Calu3 (cell line): ENCODE data around the gene PRDM2. TPM values are rescaled to one million over a fixed set of nuclear protein-coding genes. Genes with fewer than 3 reads are reported as not detected.

Experiments used
- BruUV-seq: library from RNA; stranded (reverse); fragments of 400-500 nt; replicated peaks from 2 replicates; lab custom pipeline; 2021; lab: Mats Ljungman, UMichigan
- CTCF ChIA-PET: fragments of 300-600 bp; sonication (Branson Sonifier 250); formaldehyde crosslinking; loops from one replicate; lab custom pipeline; 2022; ENCODE audit warnings: antibody characterized with exemption; lab: Charles Lee
- DNase-seq: peaks from one replicate; pipeline ENCODE4 v3.0.0; 2022
- H3K27ac Mint-ChIP-seq: one replicate; pipeline ENCODE4 v1.8.0; 2022; ENCODE audit warnings: mixed read lengths; ENCODE audit not compliant: unreplicated experiment
- H3K27me3 Mint-ChIP-seq: one replicate; pipeline ENCODE4 v1.8.0; 2022; ENCODE audit warnings: mixed read lengths; ENCODE audit not compliant: unreplicated experiment
- H3K36me3 Mint-ChIP-seq: one replicate; pipeline ENCODE4 v1.8.0; 2022; ENCODE audit warnings: mild to moderate bottlenecking, moderate library complexity, mixed read lengths; ENCODE audit not compliant: insufficient read depth, unreplicated experiment
- H3K4me1 Mint-ChIP-seq: one replicate; pipeline ENCODE4 v1.8.0; 2022; ENCODE audit warnings: mild to moderate bottlenecking, low read depth, mixed read lengths; ENCODE audit not compliant: unreplicated experiment
- H3K4me3 Mint-ChIP-seq: one replicate; pipeline ENCODE4 v1.8.0; 2022; ENCODE audit warnings: mild to moderate bottlenecking, low read depth, moderate library complexity, mixed read lengths; ENCODE audit not compliant: unreplicated experiment
- H3K9me3 Mint-ChIP-seq: one replicate; pipeline ENCODE4 v1.8.0; 2022; ENCODE audit warnings: low read depth, mixed read lengths; ENCODE audit not compliant: unreplicated experiment
- intact Hi-C: fragments of 100-400 bp; cut with micrococcal nuclease; formaldehyde crosslinking; loops from one replicate; pipeline ENCODE4 v1.10.0; 2022; ENCODE audit not compliant: unreplicated experiment
- total RNA-seq: library from RNA; stranded (reverse); gene quantifications from 2 replicates; pipeline ENCODE4 v1.2.3, GENCODE V29; 2022
- TF ChIP-seq, protein P1 (sequence below): fragments of 200-600 bp; IDR thresholded peaks from one replicate; pipeline ENCODE4 v1.8.0; 2022; ENCODE audit warnings: antibody characterized with exemption; ENCODE audit not compliant: unreplicated experiment

The PRDM2 gene
- total RNA-seq, 1 experiment from 2014 or later, result 29.9 TPM

GRCh38 chr1:13780780-13781179, 80.8 kb downstream of the PRDM2 start:
- TF ChIP-seq, protein P1, sequence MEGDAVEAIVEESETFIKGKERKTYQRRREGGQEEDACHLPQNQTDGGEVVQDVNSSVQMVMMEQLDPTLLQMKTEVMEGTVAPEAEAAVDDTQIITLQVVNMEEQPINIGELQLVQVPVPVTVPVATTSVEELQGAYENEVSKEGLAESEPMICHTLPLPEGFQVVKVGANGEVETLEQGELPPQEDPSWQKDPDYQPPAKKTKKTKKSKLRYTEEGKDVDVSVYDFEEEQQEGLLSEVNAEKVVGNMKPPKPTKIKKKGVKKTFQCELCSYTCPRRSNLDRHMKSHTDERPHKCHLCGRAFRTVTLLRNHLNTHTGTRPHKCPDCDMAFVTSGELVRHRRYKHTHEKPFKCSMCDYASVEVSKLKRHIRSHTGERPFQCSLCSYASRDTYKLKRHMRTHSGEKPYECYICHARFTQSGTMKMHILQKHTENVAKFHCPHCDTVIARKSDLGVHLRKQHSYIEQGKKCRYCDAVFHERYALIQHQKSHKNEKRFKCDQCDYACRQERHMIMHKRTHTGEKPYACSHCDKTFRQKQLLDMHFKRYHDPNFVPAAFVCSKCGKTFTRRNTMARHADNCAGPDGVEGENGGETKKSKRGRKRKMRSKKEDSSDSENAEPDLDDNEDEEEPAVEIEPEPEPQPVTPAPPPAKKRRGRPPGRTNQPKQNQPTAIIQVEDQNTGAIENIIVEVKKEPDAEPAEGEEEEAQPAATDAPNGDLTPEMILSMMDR, result no peak
- CTCF ChIA-PET, result no interaction called here
- no TSS peak for BruUV-seq
- peaks cover 7% of the 10 kb centered on the region for H3K36me3 Mint-ChIP-seq
- intact Hi-C loops, result no loop called here
- peak overlapping the region; percentile 40 for H3K27ac Mint-ChIP-seq
- no peaks in the 10 kb centered on the region for H3K9me3 Mint-ChIP-seq
- H3K4me3 Mint-ChIP-seq, result no peak overlapping the region
- DNase-seq, result no peak
- no peaks in the 10 kb centered on the region for H3K27me3 Mint-ChIP-seq
- H3K4me1 Mint-ChIP-seq, result no peaks in the 10 kb centered on the region

DNA sequence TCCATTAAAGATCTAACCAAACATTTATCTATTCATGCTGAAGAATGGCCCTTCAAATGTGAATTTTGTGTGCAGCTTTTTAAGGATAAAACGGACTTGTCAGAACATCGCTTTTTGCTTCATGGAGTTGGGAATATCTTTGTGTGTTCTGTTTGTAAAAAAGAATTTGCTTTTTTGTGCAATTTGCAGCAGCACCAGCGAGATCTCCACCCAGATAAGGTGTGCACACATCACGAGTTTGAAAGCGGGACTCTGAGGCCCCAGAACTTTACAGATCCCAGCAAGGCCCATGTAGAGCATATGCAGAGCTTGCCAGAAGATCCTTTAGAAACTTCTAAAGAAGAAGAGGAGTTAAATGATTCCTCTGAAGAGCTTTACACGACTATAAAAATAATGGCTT, 81.2 kb downstream of the PRDM2 start:
- no peaks in the 10 kb centered on the region for H3K4me1 Mint-ChIP-seq
- H3K36me3 Mint-ChIP-seq, result peaks cover 11% of the 10 kb centered on the region
- no peaks in the 10 kb centered on the region for H3K9me3 Mint-ChIP-seq
- no peaks in the 10 kb centered on the region for H3K27me3 Mint-ChIP-seq
- no peak overlapping the region for H3K4me3 Mint-ChIP-seq
- BruUV-seq, result TSS peak; percentile 19
- no peak for DNase-seq
- TF ChIP-seq, protein P1, result no peak
- peak overlapping the region; percentile 40 for H3K27ac Mint-ChIP-seq
- intact Hi-C loops, result no loop called here
- CTCF ChIA-PET, result no interaction called here

DNA sequence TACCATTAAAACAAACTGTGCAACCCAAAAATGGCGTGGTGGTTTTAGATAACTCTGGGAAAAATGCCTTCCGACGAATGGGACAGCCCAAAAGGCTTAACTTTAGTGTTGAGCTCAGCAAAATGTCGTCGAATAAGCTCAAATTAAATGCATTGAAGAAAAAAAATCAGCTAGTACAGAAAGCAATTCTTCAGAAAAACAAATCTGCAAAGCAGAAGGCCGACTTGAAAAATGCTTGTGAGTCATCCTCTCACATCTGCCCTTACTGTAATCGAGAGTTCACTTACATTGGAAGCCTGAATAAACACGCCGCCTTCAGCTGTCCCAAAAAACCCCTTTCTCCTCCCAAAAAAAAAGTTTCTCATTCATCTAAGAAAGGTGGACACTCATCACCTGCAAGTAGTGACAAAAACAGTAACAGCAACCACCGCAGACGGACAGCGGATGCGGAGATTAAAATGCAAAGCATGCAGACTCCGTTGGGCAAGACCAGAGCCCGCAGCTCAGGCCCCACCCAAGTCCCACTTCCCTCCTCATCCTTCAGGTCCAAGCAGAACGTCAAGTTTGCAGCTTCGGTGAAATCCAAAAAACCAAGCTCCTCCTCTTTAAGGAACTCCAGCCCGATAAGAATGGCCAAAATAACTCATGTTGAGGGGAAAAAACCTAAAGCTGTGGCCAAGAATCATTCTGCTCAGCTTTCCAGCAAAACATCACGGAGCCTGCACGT, 82.1 kb downstream of the PRDM2 start:
- intact Hi-C loops, result no loop called here
- Mint-ChIP-seq H3K4me1 (no peaks in the 10 kb centered on the region), H3K27ac (no peak overlapping the region), H3K9me3 (no peaks in the 10 kb centered on the region), H3K4me3 (no peak overlapping the region), H3K36me3 (peaks cover 14% of the 10 kb centered on the region), H3K27me3 (no peaks in the 10 kb centered on the region)
- TF ChIP-seq, protein P1, result no peak
- no peak for DNase-seq
- no TSS peak for BruUV-seq
- CTCF ChIA-PET, result no interaction called here

GRCh38 chr1:13782634-13783360, 82.8 kb downstream of the PRDM2 start:
- CTCF ChIA-PET, result no interaction called here
- BruUV-seq, result no TSS peak

More at GRCh38 chr1:13782634-13783360, 82.8 kb downstream of the PRDM2 start:
- Mint-ChIP-seq H3K4me1 (no peaks in the 10 kb centered on the region), H3K36me3 (peaks cover 14% of the 10 kb centered on the region), H3K27ac (no peak overlapping the region), H3K27me3 (no peaks in the 10 kb centered on the region), H3K9me3 (no peaks in the 10 kb centered on the region), H3K4me3 (no peak overlapping the region)
- TF ChIP-seq, protein P1, result no peak
- no peak for DNase-seq
- intact Hi-C loops, result no loop called here
